Osteocyte (in vitro differentiated cells): ENCODE measurements around the gene NUDT15. TPM values are rescaled to one million over a fixed set of nuclear protein-coding genes. Genes with fewer than 3 reads are reported as not detected.
"Not testable (repeated sequence)": the region's sequence is repeated elsewhere in the genome, so short reads cannot be mapped to it uniquely, and the experiment has no call there.

ENCODE experiments used
- DNase-seq: peaks from one replicate; pipeline ENCODE4 v3.0.0; 2021; ENCODE audit warnings: mixed read lengths; ENCODE audit not compliant: unreplicated experiment; ENCODE audit errors: extremely low spot score
- H3K27ac Mint-ChIP-seq: one replicate; pipeline ENCODE4 v1.8.0; 2021; ENCODE audit warnings: mild to moderate bottlenecking, mixed read lengths; ENCODE audit not compliant: unreplicated experiment
- H3K27me3 Mint-ChIP-seq: one replicate; pipeline ENCODE4 v1.8.0; 2021; ENCODE audit warnings: mixed read lengths; ENCODE audit not compliant: unreplicated experiment
- H3K36me3 Mint-ChIP-seq: one replicate; pipeline ENCODE4 v1.8.0; 2021; ENCODE audit warnings: mixed read lengths; ENCODE audit not compliant: unreplicated experiment
- H3K4me1 Mint-ChIP-seq: one replicate; pipeline ENCODE4 v1.8.0; 2021; ENCODE audit warnings: mixed read lengths; ENCODE audit not compliant: unreplicated experiment
- H3K4me3 Mint-ChIP-seq: one replicate; pipeline ENCODE4 v1.8.0; 2021; ENCODE audit warnings: mild to moderate bottlenecking, moderate library complexity, mixed read lengths; ENCODE audit not compliant: unreplicated experiment
- H3K9me3 Mint-ChIP-seq: one replicate; pipeline ENCODE4 v1.8.0; 2021; ENCODE audit warnings: mixed read lengths; ENCODE audit not compliant: unreplicated experiment
- total RNA-seq: library from RNA; stranded (reverse); gene quantifications from 2 replicates; pipeline ENCODE4 v1.2.1, GENCODE V29; 2021
- TF ChIP-seq, protein P1 (sequence below): fragments of 200-600 bp; sonication (generic); IDR thresholded peaks from 2 replicates; pipeline ENCODE4 v1.5.0; 2021; ENCODE audit warnings: antibody characterized with exemption, mild to moderate bottlenecking, moderate library complexity

The NUDT15 gene
- total RNA-seq, 1 donor from 2014 or later, result 9.0 TPM

DNA sequence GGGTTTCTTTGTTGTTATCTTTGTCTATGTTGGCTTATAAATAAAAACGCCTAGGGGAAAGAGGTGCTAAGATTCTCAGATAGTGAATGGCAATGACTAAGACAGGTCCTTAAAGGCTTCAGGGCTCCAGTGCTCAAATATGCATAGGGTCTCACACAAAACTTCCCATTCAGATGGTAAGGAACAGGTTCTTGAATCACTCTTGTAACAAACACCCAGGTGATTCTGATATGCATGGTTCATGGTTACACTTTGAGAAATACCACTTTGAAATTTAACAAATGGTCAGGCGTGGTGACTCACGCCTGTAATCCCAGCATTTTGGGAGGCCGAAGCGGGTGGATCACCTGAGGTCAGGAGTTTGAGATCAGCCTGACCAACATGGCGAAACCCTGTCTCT lies 17.1 kb downstream of the NUDT15 start:
- H3K4me1 Mint-ChIP-seq, result no peaks in the 10 kb centered on the region
- no peak for DNase-seq
- peaks cover 24% of the 10 kb centered on the region for H3K36me3 Mint-ChIP-seq
- TF ChIP-seq, protein P1, sequence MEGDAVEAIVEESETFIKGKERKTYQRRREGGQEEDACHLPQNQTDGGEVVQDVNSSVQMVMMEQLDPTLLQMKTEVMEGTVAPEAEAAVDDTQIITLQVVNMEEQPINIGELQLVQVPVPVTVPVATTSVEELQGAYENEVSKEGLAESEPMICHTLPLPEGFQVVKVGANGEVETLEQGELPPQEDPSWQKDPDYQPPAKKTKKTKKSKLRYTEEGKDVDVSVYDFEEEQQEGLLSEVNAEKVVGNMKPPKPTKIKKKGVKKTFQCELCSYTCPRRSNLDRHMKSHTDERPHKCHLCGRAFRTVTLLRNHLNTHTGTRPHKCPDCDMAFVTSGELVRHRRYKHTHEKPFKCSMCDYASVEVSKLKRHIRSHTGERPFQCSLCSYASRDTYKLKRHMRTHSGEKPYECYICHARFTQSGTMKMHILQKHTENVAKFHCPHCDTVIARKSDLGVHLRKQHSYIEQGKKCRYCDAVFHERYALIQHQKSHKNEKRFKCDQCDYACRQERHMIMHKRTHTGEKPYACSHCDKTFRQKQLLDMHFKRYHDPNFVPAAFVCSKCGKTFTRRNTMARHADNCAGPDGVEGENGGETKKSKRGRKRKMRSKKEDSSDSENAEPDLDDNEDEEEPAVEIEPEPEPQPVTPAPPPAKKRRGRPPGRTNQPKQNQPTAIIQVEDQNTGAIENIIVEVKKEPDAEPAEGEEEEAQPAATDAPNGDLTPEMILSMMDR, result no peak
- H3K4me3 Mint-ChIP-seq, result no peak overlapping the region
- H3K27ac Mint-ChIP-seq, result no peak overlapping the region
- H3K27me3 Mint-ChIP-seq, result no peaks in the 10 kb centered on the region
- H3K9me3 Mint-ChIP-seq, result no peaks in the 10 kb centered on the region

- Mint-ChIP-seq H3K27ac (no peak overlapping the region), H3K4me1 (no peaks in the 10 kb centered on the region), H3K36me3 (peaks cover 20% of the 10 kb centered on the region), H3K27me3 (no peaks in the 10 kb centered on the region), H3K4me3 (no peak overlapping the region), H3K9me3 (no peaks in the 10 kb centered on the region)
- DNase-seq, result no peak
- TF ChIP-seq, protein P1, result no peak
Observed at GRCh38 chr13:48055712-48056111, 18.2 kb downstream of the NUDT15 start.

DNA sequence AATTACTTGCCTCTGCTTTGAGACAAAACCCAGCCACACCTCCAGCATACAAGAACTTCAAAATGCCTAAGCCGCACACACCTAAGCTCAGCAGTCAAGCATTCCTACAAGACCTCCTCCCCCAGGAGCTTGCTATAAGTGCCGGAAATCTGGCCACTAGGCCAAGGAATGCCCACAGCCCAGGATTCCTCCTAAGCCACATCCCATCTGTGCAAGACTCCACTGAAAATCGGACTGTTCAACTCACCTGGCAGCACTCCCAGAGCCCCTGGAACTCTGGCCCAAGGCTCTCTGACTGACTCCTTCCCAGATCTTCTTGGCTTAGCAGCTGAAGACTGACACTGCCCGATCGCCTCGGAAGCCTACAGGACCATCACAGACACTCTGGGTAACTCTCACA lies 21.0 kb downstream of the NUDT15 start:
- DNase-seq, H3K27ac Mint-ChIP-seq, H3K36me3 Mint-ChIP-seq, H3K27me3 Mint-ChIP-seq, H3K4me1 Mint-ChIP-seq, H3K9me3 Mint-ChIP-seq, H3K4me3 Mint-ChIP-seq: not testable (repeated sequence)

DNA sequence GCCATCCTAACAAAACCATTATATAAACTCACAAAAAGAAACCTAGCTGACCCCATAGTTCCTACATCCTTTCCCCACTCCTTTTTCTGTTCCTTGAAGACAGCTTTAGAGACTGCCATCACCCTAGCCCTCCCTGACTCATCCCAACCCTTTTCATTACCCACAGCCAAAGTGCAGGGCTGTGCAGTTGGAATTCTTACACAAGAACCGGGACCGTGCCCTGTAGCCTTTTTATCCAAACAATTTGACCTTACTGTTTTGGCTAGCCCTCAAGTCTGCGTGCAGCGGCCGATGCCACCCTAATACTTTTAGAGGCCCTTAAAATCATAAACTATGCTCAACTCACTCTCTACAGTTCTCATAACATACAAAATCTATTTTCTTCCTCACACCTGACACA lies 22.4 kb downstream of the NUDT15 start:
- not testable (repeated sequence) for H3K9me3 Mint-ChIP-seq, H3K36me3 Mint-ChIP-seq

GRCh38 chr13:48066310-48066989 lies 28.9 kb downstream of the NUDT15 start:
- no peak for DNase-seq
- no peaks in the 10 kb centered on the region for H3K4me1 Mint-ChIP-seq
- peak overlapping the region; percentile 18 for H3K27ac Mint-ChIP-seq
- peaks cover 48% of the 10 kb centered on the region for H3K36me3 Mint-ChIP-seq
- H3K27me3 Mint-ChIP-seq, result no peaks in the 10 kb centered on the region
- no peak overlapping the region for H3K4me3 Mint-ChIP-seq
- peaks cover 18% of the 10 kb centered on the region for H3K9me3 Mint-ChIP-seq
- TF ChIP-seq, protein P1, result no peak

More for the DNA sequence above, 22.4 kb downstream of the NUDT15 start:
- not testable (repeated sequence) for H3K4me1 Mint-ChIP-seq, DNase-seq, H3K27ac Mint-ChIP-seq, H3K27me3 Mint-ChIP-seq, H3K4me3 Mint-ChIP-seq

- peaks cover 18% of the 10 kb centered on the region for H3K9me3 Mint-ChIP-seq
- DNase-seq, result no peak
- H3K36me3 Mint-ChIP-seq, result peaks cover 64% of the 10 kb centered on the region
- H3K4me3 Mint-ChIP-seq, result no peak overlapping the region
- no peak overlapping the region for H3K27ac Mint-ChIP-seq
- H3K27me3 Mint-ChIP-seq, result no peaks in the 10 kb centered on the region
- no peaks in the 10 kb centered on the region for H3K4me1 Mint-ChIP-seq
- TF ChIP-seq, protein P1, result no peak
Observed at GRCh38 chr13:48068036-48068435, 30.5 kb downstream of the NUDT15 start.
